Spleen (tissue), 11 donors: ENCODE measurements around the gene SYNE2. TPM values are rescaled to one million over a fixed set of nuclear protein-coding genes. Genes with fewer than 3 reads are reported as not detected.

ENCODE experiments used
- DNase-seq: peaks from one replicate; pipeline ENCODE4 v3.0.0-alpha.2; 2020
- H3K27ac ChIP-seq, 8 donors: fragments of 200-600 bp; sonication (generic) in 7 of 8; 1 replicate in 4 of 8; 2 replicates in 4 of 8; pipeline versions ENCODE4 v1.5.0 to v1.8.0; 2016 to 2021; ENCODE audit warnings: inconsistent platforms in 4 of 8, mild to moderate bottlenecking in 4 of 8, moderate library complexity in 1 of 8
- H3K27me3 ChIP-seq, 7 donors: fragments of 200-600 bp; sonication (generic) in 6 of 7; replicated peaks in 1 of 7; 1 replicate in 4 of 7; 2 replicates in 3 of 7; pipeline versions ENCODE4 v1.5.0 to v1.8.0; 2016 to 2021; ENCODE audit warnings: inconsistent platforms in 3 of 7, mild to moderate bottlenecking in 1 of 7
- H3K36me3 ChIP-seq, 6 donors: fragments of 200-600 bp; sonication (generic) in 5 of 6; 1 replicate in 4 of 6; 2 replicates in 2 of 6; pipeline versions ENCODE4 v1.5.0 to v1.8.0; 2016 to 2021; ENCODE audit warnings: inconsistent platforms in 2 of 6
- H3K4me1 ChIP-seq, 6 donors: fragments of 200-600 bp; sonication (generic) in 5 of 6; 1 replicate in 3 of 6; 2 replicates in 3 of 6; pipeline versions ENCODE4 v1.5.0 to v1.8.0; 2016 to 2021; ENCODE audit warnings: inconsistent platforms in 3 of 6
- H3K4me3 ChIP-seq, 8 donors: fragments of 200-600 bp; sonication (generic) in 7 of 8; 1 replicate in 4 of 8; 2 replicates in 4 of 8; pipeline versions ENCODE4 v1.5.0 to v1.8.0; 2016 to 2021; ENCODE audit warnings: inconsistent platforms in 4 of 8, mild to moderate bottlenecking in 4 of 8, moderate library complexity in 2 of 8
- H3K9me3 ChIP-seq, 8 donors: fragments of 200-600 bp; sonication (generic) in 7 of 8; 1 replicate in 4 of 8; 2 replicates in 4 of 8; pipeline versions ENCODE4 v1.5.0 to v1.8.0; 2016 to 2021; ENCODE audit warnings: inconsistent platforms in 4 of 8
- POLR2A ChIP-seq, 3 donors: fragments of 450-650 bp; IDR thresholded peaks; one replicate each; pipeline ENCODE4 v1.5.1; 2017; ENCODE audit warnings: antibody characterized with exemption in 3 of 3, mild to moderate bottlenecking in 1 of 3
- POLR2AphosphoS5 ChIP-seq, 3 donors: sonication (generic); formaldehyde crosslinking; IDR thresholded peaks; one replicate each; pipeline ENCODE4 v1.5.1; 2017; ENCODE audit warnings: antibody characterized with exemption in 3 of 3
- WGBS, 5 donors: extraction: QIAGEN DNeasy Blood & Tissue Kit in 3 of 5; methylation state at CpG; one replicate each; pipeline versions ENCODE4 v1.1.5 to v1.1.7; 2013 to 2018; 5-methylcytosine and 5-hydroxymethylcytosine counted together
- intact Hi-C: fragments of 100-400 bp; cut with DNase I; formaldehyde crosslinking; loops from one replicate; pipeline ENCODE4 v1.15.0; 2023; ENCODE audit warnings: low total_unique reads
- polyA plus RNA-seq, 3 donors: library from polyadenylated mRNA; stranded (reverse); fragments of 200-250 nt; gene quantifications; one replicate each; pipeline ENCODE4 v1.2.1, GENCODE V29; 2013
- total RNA-seq, 7 donors: library from RNA; depleted of rRNA in 3 of 7; stranded (reverse); fragments of >200 nt in 3 of 7; fragmentation: NEBNext Ultra II Directional in 4 of 7; extraction: Animal tissue kit (Norgen Biotek cat#: 25700) in 4 of 7; gene quantifications; one replicate each; pipeline versions ENCODE4 v1.1.0 to v1.2.1, GENCODE V29; 2016 to 2021
- TF ChIP-seq, protein P1 (sequence below), 11 experiments: fragments of 200-600 bp in 7 of 11; fragments of 450-650 bp in 4 of 11; sonication (generic) in 4 of 11; IDR thresholded peaks in 8 of 11; conservative IDR thresholded peaks in 3 of 11; 1 replicate in 7 of 11; 2 replicates in 4 of 11; pipeline versions ENCODE4 v1.4.0 to v1.8.0; 2016 to 2021; ENCODE audit warnings: antibody characterized with exemption in 11 of 11, inconsistent platforms in 4 of 11, mild to moderate bottlenecking in 1 of 11
- donor health status: healthy with polysubstance abuse.
- donor health status: DM: no; HTN: no; CAD: no; lungs with moderate emphysema.
- donor health status: DM: no; HTN: no; CAD: no.
- donor health status: Bipolar disorder and iron deficiency.
- donor health status: healthy.
- donor health status: DM: no; HTN: no; CAD: no.
- donor health status: DM: yes; HTN: yes; CAD: no.

Gene SYNE2
- total and polyA plus RNA-seq, 10 donors: 16.0 to 173 (median 147) TPM

- Histone ChIP-seq H3K4me1 (no peaks in the 10 kb centered on the region), H3K4me3 (no peak overlapping the region), H3K9me3 (no peaks in the 10 kb centered on the region), H3K27me3 (no peaks in the 10 kb centered on the region), H3K36me3 (peaks cover 0 to 82% (median 12%) of the 10 kb centered on the region in 6 donors), H3K27ac (no peak overlapping the region)
- no peak for DNase-seq
- WGBS, 5 donors: 78 to 93% (median 90%) methylated on average over 5 of the region's 5 CpGs
- no peak for TF ChIP-seq POLR2A (IDR thresholded peaks at IDR 0.05)
- TF ChIP-seq, protein P1, sequence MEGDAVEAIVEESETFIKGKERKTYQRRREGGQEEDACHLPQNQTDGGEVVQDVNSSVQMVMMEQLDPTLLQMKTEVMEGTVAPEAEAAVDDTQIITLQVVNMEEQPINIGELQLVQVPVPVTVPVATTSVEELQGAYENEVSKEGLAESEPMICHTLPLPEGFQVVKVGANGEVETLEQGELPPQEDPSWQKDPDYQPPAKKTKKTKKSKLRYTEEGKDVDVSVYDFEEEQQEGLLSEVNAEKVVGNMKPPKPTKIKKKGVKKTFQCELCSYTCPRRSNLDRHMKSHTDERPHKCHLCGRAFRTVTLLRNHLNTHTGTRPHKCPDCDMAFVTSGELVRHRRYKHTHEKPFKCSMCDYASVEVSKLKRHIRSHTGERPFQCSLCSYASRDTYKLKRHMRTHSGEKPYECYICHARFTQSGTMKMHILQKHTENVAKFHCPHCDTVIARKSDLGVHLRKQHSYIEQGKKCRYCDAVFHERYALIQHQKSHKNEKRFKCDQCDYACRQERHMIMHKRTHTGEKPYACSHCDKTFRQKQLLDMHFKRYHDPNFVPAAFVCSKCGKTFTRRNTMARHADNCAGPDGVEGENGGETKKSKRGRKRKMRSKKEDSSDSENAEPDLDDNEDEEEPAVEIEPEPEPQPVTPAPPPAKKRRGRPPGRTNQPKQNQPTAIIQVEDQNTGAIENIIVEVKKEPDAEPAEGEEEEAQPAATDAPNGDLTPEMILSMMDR (IDR thresholded peaks at IDR 0.05 in 8 of 11, conservative IDR thresholded peaks at IDR 0.05 in 3 of 11): peak in 7 of 11 experiments; percentile 9 to 42 (median 26)
- intact Hi-C loops: no loop called here
Observed at GRCh38 chr14:64060648-64061096, 207.9 kb downstream of the SYNE2 start.

- WGBS, 5 donors: 76 to 94% (median 81%) methylated on average over 1 of the region's 1 CpG
- Histone ChIP-seq H3K4me3 (no peak overlapping the region), H3K36me3 (peaks cover 0 to 82% (median 12%) of the 10 kb centered on the region in 6 donors), H3K9me3 (no peaks in the 10 kb centered on the region), H3K4me1 (no peaks in the 10 kb centered on the region), H3K27me3 (no peaks in the 10 kb centered on the region), H3K27ac (no peak overlapping the region)
- TF ChIP-seq, protein P1 (IDR thresholded peaks at IDR 0.05 in 8 of 11, conservative IDR thresholded peaks at IDR 0.05 in 3 of 11): no peak
- no peak for TF ChIP-seq POLR2AphosphoS5 (IDR thresholded peaks at IDR 0.05)
- TF ChIP-seq POLR2A (IDR thresholded peaks at IDR 0.05): no peak
- intact Hi-C loops: no loop called here
- DNase-seq: no peak
Observed at GRCh38 chr14:64061115-64061514, 208.3 kb downstream of the SYNE2 start.

- WGBS, 5 donors: 92 to 98% (median 98%) methylated on average over 1 of the region's 1 CpG
- peaks cover 0 to 82% (median 15%) of the 10 kb centered on the region in 6 donors for H3K36me3 ChIP-seq
- no peaks in the 10 kb centered on the region for H3K27me3 ChIP-seq
- H3K27ac ChIP-seq: no peak overlapping the region
- DNase-seq: no peak
- intact Hi-C loops: no loop called here
- TF ChIP-seq, protein P1 (IDR thresholded peaks at IDR 0.05 in 8 of 11, conservative IDR thresholded peaks at IDR 0.05 in 3 of 11): no peak
- no peak for TF ChIP-seq POLR2A (IDR thresholded peaks at IDR 0.05)
- H3K9me3 ChIP-seq: no peaks in the 10 kb centered on the region
- no peak overlapping the region for H3K4me3 ChIP-seq
- H3K4me1 ChIP-seq: no peaks in the 10 kb centered on the region
Observed at GRCh38 chr14:64061706-64062105, 208.9 kb downstream of the SYNE2 start.

GRCh38 chr14:64062381-64063115 is 209.7 kb downstream of the SYNE2 start:
- peaks cover 0 to 82% (median 15%) of the 10 kb centered on the region in 6 donors for H3K36me3 ChIP-seq
- H3K27ac ChIP-seq: no peak overlapping the region
- no peaks in the 10 kb centered on the region for H3K9me3 ChIP-seq
- H3K27me3 ChIP-seq: no peaks in the 10 kb centered on the region
- no peak for TF ChIP-seq POLR2A (IDR thresholded peaks at IDR 0.05)
- TF ChIP-seq, protein P1 (IDR thresholded peaks at IDR 0.05 in 8 of 11, conservative IDR thresholded peaks at IDR 0.05 in 3 of 11): no peak
- TF ChIP-seq POLR2AphosphoS5 (IDR thresholded peaks at IDR 0.05): no peak
- intact Hi-C loops: no loop called here
- no peak overlapping the region for H3K4me3 ChIP-seq
- H3K4me1 ChIP-seq: no peaks in the 10 kb centered on the region
- 85 to 91% (median 90%) methylated on average over 7 of the region's 7 CpGs for WGBS, 5 donors
- DNase-seq: no peak
